HG02970 (cell line): ENCODE results near the gene MYT1.
"Not testable (repeated sequence)": the region's sequence is repeated elsewhere in the genome, so short reads cannot be mapped to it uniquely, and the experiment has no call there.

Experiments
- ATAC-seq: cut with Tn5 transposase; IDR thresholded peaks from one replicate; pipeline ENCODE4 v1.9.1; 2021; ENCODE audit warnings: mild to moderate bottlenecking, moderate library complexity, moderate number of reproducible peaks; ENCODE audit not compliant: unreplicated experiment, low FRiP score

The MYT1 gene

GRCh38 chr20:64258071-64258823, 94.0 kb downstream of the MYT1 start:
- ATAC-seq: no peak

GRCh38 chr20:64260239-64260638, 96.0 kb downstream of the MYT1 start:
- no peak for ATAC-seq

GRCh38 chr20:64261138-64261537, 96.9 kb downstream of the MYT1 start:
- ATAC-seq: no peak

- ATAC-seq: no peak
Observed at GRCh38 chr20:64264091-64264490, 99.8 kb downstream of the MYT1 start.

- no peak for ATAC-seq
Observed at GRCh38 chr20:64265201-64265600, 100.9 kb downstream of the MYT1 start.

GRCh38 chr20:64266988-64267387, 102.7 kb downstream of the MYT1 start:
- ATAC-seq: no peak

- no peak for ATAC-seq
Observed at GRCh38 chr20:64268174-64268573, 103.9 kb downstream of the MYT1 start.

GRCh38 chr20:64269604-64270411, 105.6 kb downstream of the MYT1 start:
- ATAC-seq: no peak

GRCh38 chr20:64271636-64272035, 107.4 kb downstream of the MYT1 start:
- ATAC-seq: no peak

GRCh38 chr20:64273109-64273508, 108.9 kb downstream of the MYT1 start:
- no peak for ATAC-seq

GRCh38 chr20:64276817-64277216, 112.6 kb downstream of the MYT1 start:
- no peak for ATAC-seq

GRCh38 chr20:64277571-64278316, 113.5 kb downstream of the MYT1 start:
- no peak for ATAC-seq

GRCh38 chr20:64278317-64278681, 114.0 kb downstream of the MYT1 start:
- ATAC-seq: no peak

GRCh38 chr20:64279826-64280459, 115.7 kb downstream of the MYT1 start:
- no peak for ATAC-seq

- no peak for ATAC-seq
Observed at GRCh38 chr20:64280460-64280843, 116.2 kb downstream of the MYT1 start.

- ATAC-seq: no peak
Observed at GRCh38 chr20:64283646-64284045, 119.4 kb downstream of the MYT1 start.

- ATAC-seq: peak; percentile 96
Observed at GRCh38 chr20:64285579-64286446, 121.6 kb downstream of the MYT1 start.

- not testable (repeated sequence) for ATAC-seq
Observed at GRCh38 chr20:64286447-64287263, 122.4 kb downstream of the MYT1 start.

- ATAC-seq: not testable (repeated sequence)
Observed at GRCh38 chr20:64287264-64287590, 123.0 kb downstream of the MYT1 start.
